ENCODE results near the gene MDK.

DNA sequence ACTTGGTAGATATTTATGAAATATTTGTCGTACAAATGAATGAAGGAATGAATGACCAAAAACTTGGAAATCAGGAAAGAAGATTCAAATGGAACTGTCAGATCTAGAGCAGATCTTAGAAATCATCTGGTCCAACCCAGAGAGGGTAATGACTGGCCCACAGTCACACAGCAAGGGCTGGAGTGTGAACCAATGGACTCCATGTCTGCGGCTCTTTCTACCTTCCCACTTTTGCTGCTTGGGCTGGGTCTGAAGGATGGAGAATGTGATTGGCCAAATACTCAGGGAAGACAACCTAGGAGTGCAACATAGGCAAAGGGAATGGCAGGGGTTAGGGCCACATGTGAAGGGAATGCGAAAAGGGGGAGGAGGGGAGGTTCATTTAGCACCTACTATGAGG lies 40.0 kb upstream of the MDK start:
- TF ChIP-seq EP300 (IDR thresholded peaks at IDR 0.05) (no peak), CTCF (IDR thresholded peaks at IDR 0.05) (no peak), POLR2A (IDR thresholded peaks at IDR 0.05) (no peak)

Data from stomach (tissue), 4 donors.